ENCODE results near the gene ZNF865.
A peak's percentile ranks its signal among the peaks of the same experiment; 100 is the strongest.

GRCh38 chr19:55653651-55654322, 48.3 kb downstream of the ZNF865 start:
- TF ChIP-seq CTCF (IDR thresholded peaks at IDR 0.05; ENCODE audit: low read length) = peak; percentile 99
- TF ChIP-seq EZH2 (IDR thresholded peaks at IDR 0.05; ENCODE audit: borderline replicate concordance, low read length) = no peak
